GM18868 (cell line): Measurements from ENCODE around the gene SFRP2.

Experiments
- ATAC-seq: cut with Tn5 transposase; IDR thresholded peaks from one replicate; pipeline ENCODE4 v1.9.1; 2021; ENCODE audit warnings: mild to moderate bottlenecking, moderate library complexity; ENCODE audit not compliant: unreplicated experiment

The SFRP2 gene

GRCh38 chr4:153777421-153777820, 11.5 kb downstream of the SFRP2 start:
- no peak for ATAC-seq

GRCh38 chr4:153776601-153777000, 12.3 kb downstream of the SFRP2 start:
- no peak for ATAC-seq

- ATAC-seq = no peak
Observed at GRCh38 chr4:153773236-153773690, 15.6 kb downstream of the SFRP2 start.

GRCh38 chr4:153771046-153771445, 17.8 kb downstream of the SFRP2 start:
- ATAC-seq = no peak

GRCh38 chr4:153766758-153767157, 22.1 kb downstream of the SFRP2 start:
- no peak for ATAC-seq

GRCh38 chr4:153765894-153766293, 23.0 kb downstream of the SFRP2 start:
- ATAC-seq = no peak

GRCh38 chr4:153764601-153765368, 24.1 kb downstream of the SFRP2 start:
- no peak for ATAC-seq

- no peak for ATAC-seq
Observed at GRCh38 chr4:153763404-153763803, 25.5 kb downstream of the SFRP2 start.

- ATAC-seq = no peak
Observed at GRCh38 chr4:153759407-153760316, 29.2 kb downstream of the SFRP2 start, which contains the start of gene RNF175. Gene RNF175, minus strand, starts transcription at chr4:153760024. Its CDS starts 162 bp downstream, at chr4:153759862.

- ATAC-seq = no peak
Observed at GRCh38 chr4:153758688-153759406, 30.0 kb downstream of the SFRP2 start.

GRCh38 chr4:153758136-153758535, 30.7 kb downstream of the SFRP2 start:
- ATAC-seq = no peak

- no peak for ATAC-seq
Observed at GRCh38 chr4:153757407-153757806, 31.5 kb downstream of the SFRP2 start.

- ATAC-seq = no peak
Observed at GRCh38 chr4:153755186-153755585, 33.7 kb downstream of the SFRP2 start.

- peak; percentile 94 for ATAC-seq
Observed at GRCh38 chr4:153750197-153750817, 38.6 kb downstream of the SFRP2 start.

- no peak for ATAC-seq
Observed at GRCh38 chr4:153748378-153748777, 40.5 kb downstream of the SFRP2 start.

GRCh38 chr4:153747406-153747955, 41.4 kb downstream of the SFRP2 start:
- no peak for ATAC-seq

- no peak for ATAC-seq
Observed at GRCh38 chr4:153745651-153746050, 43.2 kb downstream of the SFRP2 start.

- ATAC-seq = no peak
Observed at GRCh38 chr4:153741541-153741940, 47.3 kb downstream of the SFRP2 start.

GRCh38 chr4:153735906-153736461, 52.9 kb downstream of the SFRP2 start:
- no peak for ATAC-seq
